Neuronal stem cell (in vitro differentiated cells): ENCODE data around the gene HIBADH.

Experiments
- DNase-seq: peaks from one replicate; pipeline ENCODE4 v3.0.0-alpha.2; 2013; ENCODE audit warnings: low spot score
- H2AFZ ChIP-seq: one replicate; pipeline ENCODE4 v1.6.1; 2013; ENCODE audit warnings: mild to moderate bottlenecking, low read length, inconsistent platforms
- H2AK5ac ChIP-seq: 2 replicates; pipeline ENCODE4 v1.6.1; 2013; ENCODE audit warnings: low read depth, mild to moderate bottlenecking, inconsistent platforms, low read length, moderate library complexity, mixed read lengths
- H2BK120ac ChIP-seq: 2 replicates; pipeline ENCODE4 v1.6.1; 2013; ENCODE audit warnings: low read depth, mild to moderate bottlenecking, inconsistent platforms, low read length, moderate library complexity, mixed read lengths
- H2BK12ac ChIP-seq: one replicate; pipeline ENCODE4 v1.6.1; 2013; ENCODE audit warnings: low read length, inconsistent platforms
- H2BK15ac ChIP-seq: 2 replicates; pipeline ENCODE4 v1.6.1; 2013; ENCODE audit warnings: mild to moderate bottlenecking, low read length, inconsistent platforms, mixed read lengths
- H2BK5ac ChIP-seq: one replicate; pipeline ENCODE4 v1.6.1; 2013; ENCODE audit warnings: inconsistent platforms, mild to moderate bottlenecking, low read length, moderate library complexity
- H3K14ac ChIP-seq: one replicate; pipeline ENCODE4 v1.6.1; 2013; ENCODE audit warnings: low read length, inconsistent platforms
- H3K18ac ChIP-seq: 2 replicates; pipeline ENCODE4 v1.6.1; 2013; ENCODE audit warnings: low read length, inconsistent platforms
- H3K23ac ChIP-seq: 2 replicates; pipeline ENCODE4 v1.6.1; 2013; ENCODE audit warnings: low read depth, mild to moderate bottlenecking, mixed read lengths, low read length, inconsistent platforms; ENCODE audit not compliant: poor library complexity
- H3K27ac ChIP-seq: replicated peaks from 3 replicates; pipeline ENCODE4 v1.5.1; 2013; ENCODE audit warnings: low read length, inconsistent platforms
- H3K27me3 ChIP-seq, 3 experiments: 2 replicates each; pipeline ENCODE4 v1.6.1; 2013; ENCODE audit warnings: low read length in 3 of 3, mild to moderate bottlenecking in 2 of 3, inconsistent platforms in 1 of 3, low read depth in 1 of 3, mixed read lengths in 1 of 3, moderate library complexity in 1 of 3; ENCODE audit not compliant: control insufficient read depth in 3 of 3, insufficient read depth in 3 of 3
- H3K36me3 ChIP-seq, 2 donors: replicated peaks in 1 of 2; 2 replicates each; pipeline ENCODE4 v1.6.1; 2013; ENCODE audit warnings: low read length in 2 of 2; ENCODE audit not compliant: control insufficient read depth in 2 of 2, insufficient read depth in 2 of 2
- H3K4ac ChIP-seq: 2 replicates; pipeline ENCODE4 v1.6.1; 2013; ENCODE audit warnings: inconsistent platforms, mild to moderate bottlenecking, low read length, moderate library complexity
- H3K4me1 ChIP-seq, 2 donors: 1 replicate in 1 of 2; 2 replicates in 1 of 2; pipeline ENCODE4 v1.6.1; 2013; ENCODE audit warnings: low read length in 2 of 2, low read depth in 1 of 2; ENCODE audit not compliant: control insufficient read depth in 2 of 2, insufficient read depth in 1 of 2
- H3K4me2 ChIP-seq: one replicate; pipeline ENCODE4 v1.6.1; 2013; ENCODE audit warnings: mild to moderate bottlenecking, low read length, inconsistent platforms; ENCODE audit not compliant: insufficient read depth, poor library complexity, severe bottlenecking
- H3K4me3 ChIP-seq, 2 donors: 2 replicates each; pipeline ENCODE4 v1.5.1; 2013; ENCODE audit warnings: low read length in 2 of 2, mild to moderate bottlenecking in 2 of 2, inconsistent platforms in 1 of 2, moderate library complexity in 1 of 2
- H3K79me1 ChIP-seq: one replicate; pipeline ENCODE4 v1.6.1; 2013; ENCODE audit warnings: low read depth, mild to moderate bottlenecking, inconsistent platforms, low read length, moderate library complexity
- H3K9ac ChIP-seq: one replicate; pipeline ENCODE4 v1.6.1; 2013; ENCODE audit warnings: mild to moderate bottlenecking, low read depth, low read length, inconsistent platforms; ENCODE audit not compliant: poor library complexity
- H3K9me3 ChIP-seq, 2 donors: replicated peaks in 1 of 2; 2 replicates each; pipeline versions ENCODE3 to v1.6.1; 2013; ENCODE audit warnings: low read length in 2 of 2, mild to moderate bottlenecking in 2 of 2, inconsistent platforms in 1 of 2, low read depth in 1 of 2, mixed read lengths in 1 of 2, moderate library complexity in 1 of 2; ENCODE audit not compliant: control insufficient read depth in 2 of 2, insufficient read depth in 1 of 2
- H4K8ac ChIP-seq: one replicate; pipeline ENCODE4 v1.6.1; 2013; ENCODE audit warnings: low read depth, mild to moderate bottlenecking, inconsistent platforms, low read length, moderate library complexity
- H4K91ac ChIP-seq: one replicate; pipeline ENCODE4 v1.6.1; 2013; ENCODE audit warnings: low read length, low read depth, mild to moderate bottlenecking, inconsistent platforms; ENCODE audit not compliant: poor library complexity
- WGBS, 2 donors: extraction: QIAGEN DNeasy Blood & Tissue Kit; methylation state at CpG; one replicate each; pipeline ENCODE4 v1.1.7; 2013; ENCODE audit warnings: missing lambda C conversion rate in 2 of 2, mixed read lengths in 1 of 2; ENCODE audit not compliant: insufficient read length in 2 of 2, insufficient replicate concordance in 1 of 2; ENCODE audit errors: extremely low coverage in 2 of 2; 5-methylcytosine and 5-hydroxymethylcytosine counted together

The HIBADH gene

GRCh38 chr7:27527348-27527714, 135.4 kb downstream of the HIBADH start:
- no peak overlapping the region for H2BK5ac ChIP-seq
- H3K14ac ChIP-seq: no peak overlapping the region
- H4K8ac ChIP-seq: no peak overlapping the region
- no peak overlapping the region for H3K4ac ChIP-seq
- H2AK5ac ChIP-seq: no peak overlapping the region
- H3K18ac ChIP-seq: no peak overlapping the region
- no peak overlapping the region for H3K27ac ChIP-seq
- H3K27me3 ChIP-seq: no peaks in the 10 kb centered on the region
- H3K36me3 ChIP-seq: peaks cover 7 to 60% of the 10 kb centered on the region in 2 donors
- H2AFZ ChIP-seq: no peak overlapping the region
- no peaks in the 10 kb centered on the region for H3K79me1 ChIP-seq
- WGBS, 2 donors: no CpG with 5 or more reads among the region's 2 CpGs
- no peak overlapping the region for H3K23ac ChIP-seq
- no peak for DNase-seq
- peaks cover 0 to 23% of the 10 kb centered on the region in 2 donors for H3K9me3 ChIP-seq
- H3K4me1 ChIP-seq: peaks cover 0 to 1% of the 10 kb centered on the region in 2 donors
- no peak overlapping the region for H4K91ac ChIP-seq
- no peak overlapping the region for H3K4me3 ChIP-seq
- no peak overlapping the region for H2BK12ac ChIP-seq
- no peak overlapping the region for H2BK15ac ChIP-seq
- H3K9ac ChIP-seq: no peak overlapping the region
- H2BK120ac ChIP-seq: no peak overlapping the region
- H3K4me2 ChIP-seq: no peak overlapping the region

- Histone ChIP-seq H2AK5ac (no peak overlapping the region), H3K4ac (no peak overlapping the region), H2BK12ac (no peak overlapping the region), H3K18ac (no peak overlapping the region), H3K36me3 (peaks cover 7 to 60% of the 10 kb centered on the region in 2 donors), H2BK15ac (no peak overlapping the region), H3K27ac (no peak overlapping the region), H4K8ac (no peak overlapping the region), H3K23ac (no peak overlapping the region), H3K9ac (no peak overlapping the region), H4K91ac (no peak overlapping the region), H3K4me1 (peaks cover 0 to 1% of the 10 kb centered on the region in 2 donors), H3K14ac (no peak overlapping the region), H3K27me3 (no peaks in the 10 kb centered on the region), H3K4me3 (no peak overlapping the region), H2BK120ac (no peak overlapping the region), H3K4me2 (no peak overlapping the region), H3K79me1 (no peaks in the 10 kb centered on the region), H2AFZ (no peak overlapping the region), H2BK5ac (no peak overlapping the region), H3K9me3 (peaks cover 0 to 23% of the 10 kb centered on the region in 2 donors)
- no CpG with 5 or more reads among the region's 1 CpG for WGBS, 2 donors
- no peak for DNase-seq
Observed at GRCh38 chr7:27526611-27527347, 135.9 kb downstream of the HIBADH start.

- H3K14ac ChIP-seq: no peak overlapping the region
Observed at GRCh38 chr7:27526131-27526530, 136.6 kb downstream of the HIBADH start.

GRCh38 chr7:27523321-27523720, 139.4 kb downstream of the HIBADH start:
- H3K27ac ChIP-seq: no peak overlapping the region
- H2BK15ac ChIP-seq: no peak overlapping the region
- H3K4me2 ChIP-seq: no peak overlapping the region
- H2BK120ac ChIP-seq: no peak overlapping the region
- no peak overlapping the region for H3K9ac ChIP-seq
- H3K4me1 ChIP-seq: peaks cover under 1 to 1% of the 10 kb centered on the region in 2 donors
- H3K23ac ChIP-seq: no peak overlapping the region
- H2AK5ac ChIP-seq: no peak overlapping the region
- peaks cover 5 to 30% of the 10 kb centered on the region in 2 donors for H3K36me3 ChIP-seq
- H2BK5ac ChIP-seq: no peak overlapping the region
- H4K91ac ChIP-seq: no peak overlapping the region
- H3K18ac ChIP-seq: no peak overlapping the region
- H3K14ac ChIP-seq: no peak overlapping the region
- no peak overlapping the region for H2AFZ ChIP-seq
- H3K9me3 ChIP-seq: peaks cover 0 to 6% of the 10 kb centered on the region in 2 donors
- H3K4ac ChIP-seq: no peak overlapping the region
- no peak for DNase-seq
- H3K27me3 ChIP-seq: no peaks in the 10 kb centered on the region
- H3K4me3 ChIP-seq: no peak overlapping the region
- no peak overlapping the region for H4K8ac ChIP-seq
- no peaks in the 10 kb centered on the region for H3K79me1 ChIP-seq
- no peak overlapping the region for H2BK12ac ChIP-seq

More at GRCh38 chr7:27526131-27526530, 136.6 kb downstream of the HIBADH start:
- H4K8ac ChIP-seq: no peak overlapping the region
- H4K91ac ChIP-seq: no peak overlapping the region
- no peak overlapping the region for H3K9ac ChIP-seq
- no peak for DNase-seq
- H3K4me1 ChIP-seq: peaks cover 0 to 1% of the 10 kb centered on the region in 2 donors
- no peak overlapping the region for H3K27ac ChIP-seq
- no peak overlapping the region for H2BK12ac ChIP-seq
- H3K23ac ChIP-seq: no peak overlapping the region
- H3K4me3 ChIP-seq: no peak overlapping the region
- H3K4ac ChIP-seq: no peak overlapping the region
- no peaks in the 10 kb centered on the region for H3K79me1 ChIP-seq
- H2AK5ac ChIP-seq: no peak overlapping the region
- no peak overlapping the region for H2BK15ac ChIP-seq
- H3K18ac ChIP-seq: no peak overlapping the region
- no peak overlapping the region for H2BK120ac ChIP-seq
- no peak overlapping the region for H2AFZ ChIP-seq
- H3K27me3 ChIP-seq: no peaks in the 10 kb centered on the region
- H3K36me3 ChIP-seq: peaks cover 7 to 58% of the 10 kb centered on the region in 2 donors
- WGBS, 2 donors: no CpG with 5 or more reads among the region's 5 CpGs
- peaks cover 0 to 23% of the 10 kb centered on the region in 2 donors for H3K9me3 ChIP-seq
- H2BK5ac ChIP-seq: no peak overlapping the region
- H3K4me2 ChIP-seq: no peak overlapping the region
